Neutrophil (primary cell): ENCODE results near the gene AFF1.

Experiments used
- H3K27ac ChIP-seq: fragments of 200-600 bp; sonication (generic); 2 replicates; pipeline ENCODE4 v1.5.1; 2016; ENCODE audit warnings: mild to moderate bottlenecking, moderate library complexity
- H3K27me3 ChIP-seq: fragments of 200-600 bp; sonication (generic); 2 replicates; pipeline ENCODE4 v1.6.0; 2016; ENCODE audit warnings: mild to moderate bottlenecking
- H3K36me3 ChIP-seq: fragments of 200-600 bp; sonication (generic); 2 replicates; pipeline ENCODE4 v1.5.1; 2017
- H3K4me1 ChIP-seq, 2 experiments: fragments of 200-600 bp in 1 of 2; sonication (generic) in 1 of 2; 1 replicate in 1 of 2; 2 replicates in 1 of 2; pipeline versions ENCODE4 v1.5.1 to v1.6.1; 2013 to 2016; ENCODE audit warnings: low read depth in 1 of 2, low read length in 1 of 2, mild to moderate bottlenecking in 1 of 2, moderate library complexity in 1 of 2; ENCODE audit not compliant: control insufficient read depth in 1 of 2, insufficient read depth in 1 of 2
- H3K4me3 ChIP-seq, 2 experiments: fragments of 200-600 bp in 1 of 2; sonication (generic) in 1 of 2; 1 replicate in 1 of 2; 2 replicates in 1 of 2; pipeline ENCODE4 v1.5.1; 2013 to 2016; ENCODE audit warnings: low read depth in 1 of 2, low read length in 1 of 2, mild to moderate bottlenecking in 1 of 2, moderate library complexity in 1 of 2
- H3K9me3 ChIP-seq: fragments of 200-600 bp; sonication (generic); 2 replicates; pipeline ENCODE4 v1.5.1; 2016
- TF ChIP-seq, protein P1 (sequence below): fragments of 200-600 bp; sonication (generic); IDR thresholded peaks from 2 replicates; pipeline ENCODE4 v1.5.1; 2016; ENCODE audit warnings: antibody characterized with exemption

AFF1 gene

GRCh38 chr4:87188932-87189331 is 254.1 kb downstream of the AFF1 start:
- Histone ChIP-seq H3K4me3 (no peak overlapping the region), H3K27ac (no peak overlapping the region), H3K9me3 (no peaks in the 10 kb centered on the region), H3K36me3 (no peaks in the 10 kb centered on the region), H3K4me1 (no peaks in the 10 kb centered on the region), H3K27me3 (no peaks in the 10 kb centered on the region)
- TF ChIP-seq, protein P1, sequence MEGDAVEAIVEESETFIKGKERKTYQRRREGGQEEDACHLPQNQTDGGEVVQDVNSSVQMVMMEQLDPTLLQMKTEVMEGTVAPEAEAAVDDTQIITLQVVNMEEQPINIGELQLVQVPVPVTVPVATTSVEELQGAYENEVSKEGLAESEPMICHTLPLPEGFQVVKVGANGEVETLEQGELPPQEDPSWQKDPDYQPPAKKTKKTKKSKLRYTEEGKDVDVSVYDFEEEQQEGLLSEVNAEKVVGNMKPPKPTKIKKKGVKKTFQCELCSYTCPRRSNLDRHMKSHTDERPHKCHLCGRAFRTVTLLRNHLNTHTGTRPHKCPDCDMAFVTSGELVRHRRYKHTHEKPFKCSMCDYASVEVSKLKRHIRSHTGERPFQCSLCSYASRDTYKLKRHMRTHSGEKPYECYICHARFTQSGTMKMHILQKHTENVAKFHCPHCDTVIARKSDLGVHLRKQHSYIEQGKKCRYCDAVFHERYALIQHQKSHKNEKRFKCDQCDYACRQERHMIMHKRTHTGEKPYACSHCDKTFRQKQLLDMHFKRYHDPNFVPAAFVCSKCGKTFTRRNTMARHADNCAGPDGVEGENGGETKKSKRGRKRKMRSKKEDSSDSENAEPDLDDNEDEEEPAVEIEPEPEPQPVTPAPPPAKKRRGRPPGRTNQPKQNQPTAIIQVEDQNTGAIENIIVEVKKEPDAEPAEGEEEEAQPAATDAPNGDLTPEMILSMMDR = no peak
